Thyroid gland (tissue), 4 donors: ENCODE measurements around the gene GRAMD1A.

Experiments
- POLR2A ChIP-seq, 2 donors: fragments of 450-650 bp; IDR thresholded peaks; one replicate each; pipeline ENCODE4 v1.6.1; 2017; ENCODE audit warnings: antibody characterized with exemption in 2 of 2, mild to moderate bottlenecking in 2 of 2, moderate library complexity in 1 of 2
- TF ChIP-seq, protein P1 (sequence below), 6 experiments: fragments of 200-600 bp in 3 of 6; fragments of 450-650 bp in 3 of 6; sonication (generic) in 3 of 6; IDR thresholded peaks; one replicate each; pipeline ENCODE4 v1.5.1; 2016 to 2019; ENCODE audit warnings: antibody characterized with exemption in 6 of 6, mild to moderate bottlenecking in 2 of 6, inconsistent platforms in 1 of 6, moderate library complexity in 1 of 6

- no peak for TF ChIP-seq POLR2A (IDR thresholded peaks at IDR 0.05)
- TF ChIP-seq, protein P1, sequence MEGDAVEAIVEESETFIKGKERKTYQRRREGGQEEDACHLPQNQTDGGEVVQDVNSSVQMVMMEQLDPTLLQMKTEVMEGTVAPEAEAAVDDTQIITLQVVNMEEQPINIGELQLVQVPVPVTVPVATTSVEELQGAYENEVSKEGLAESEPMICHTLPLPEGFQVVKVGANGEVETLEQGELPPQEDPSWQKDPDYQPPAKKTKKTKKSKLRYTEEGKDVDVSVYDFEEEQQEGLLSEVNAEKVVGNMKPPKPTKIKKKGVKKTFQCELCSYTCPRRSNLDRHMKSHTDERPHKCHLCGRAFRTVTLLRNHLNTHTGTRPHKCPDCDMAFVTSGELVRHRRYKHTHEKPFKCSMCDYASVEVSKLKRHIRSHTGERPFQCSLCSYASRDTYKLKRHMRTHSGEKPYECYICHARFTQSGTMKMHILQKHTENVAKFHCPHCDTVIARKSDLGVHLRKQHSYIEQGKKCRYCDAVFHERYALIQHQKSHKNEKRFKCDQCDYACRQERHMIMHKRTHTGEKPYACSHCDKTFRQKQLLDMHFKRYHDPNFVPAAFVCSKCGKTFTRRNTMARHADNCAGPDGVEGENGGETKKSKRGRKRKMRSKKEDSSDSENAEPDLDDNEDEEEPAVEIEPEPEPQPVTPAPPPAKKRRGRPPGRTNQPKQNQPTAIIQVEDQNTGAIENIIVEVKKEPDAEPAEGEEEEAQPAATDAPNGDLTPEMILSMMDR (IDR thresholded peaks at IDR 0.05), result no peak
Observed at GRCh38 chr19:35006342-35006998, 6.3 kb downstream of the GRAMD1A start.
